ENCODE measurements around the gene GNAI1. TPM values are rescaled to one million over a fixed set of nuclear protein-coding genes. Genes with fewer than 3 reads are reported as not detected.

GNAI1 gene
- total and polyA plus RNA-seq, 12 donors, result 14.8 to 125 (median 64.8) TPM

GRCh38 chr7:80253653-80254052, 119.0 kb downstream of the GNAI1 start:
- TF ChIP-seq POLR2A (IDR thresholded peaks at IDR 0.05), result no peak
- TF ChIP-seq, protein P1, sequence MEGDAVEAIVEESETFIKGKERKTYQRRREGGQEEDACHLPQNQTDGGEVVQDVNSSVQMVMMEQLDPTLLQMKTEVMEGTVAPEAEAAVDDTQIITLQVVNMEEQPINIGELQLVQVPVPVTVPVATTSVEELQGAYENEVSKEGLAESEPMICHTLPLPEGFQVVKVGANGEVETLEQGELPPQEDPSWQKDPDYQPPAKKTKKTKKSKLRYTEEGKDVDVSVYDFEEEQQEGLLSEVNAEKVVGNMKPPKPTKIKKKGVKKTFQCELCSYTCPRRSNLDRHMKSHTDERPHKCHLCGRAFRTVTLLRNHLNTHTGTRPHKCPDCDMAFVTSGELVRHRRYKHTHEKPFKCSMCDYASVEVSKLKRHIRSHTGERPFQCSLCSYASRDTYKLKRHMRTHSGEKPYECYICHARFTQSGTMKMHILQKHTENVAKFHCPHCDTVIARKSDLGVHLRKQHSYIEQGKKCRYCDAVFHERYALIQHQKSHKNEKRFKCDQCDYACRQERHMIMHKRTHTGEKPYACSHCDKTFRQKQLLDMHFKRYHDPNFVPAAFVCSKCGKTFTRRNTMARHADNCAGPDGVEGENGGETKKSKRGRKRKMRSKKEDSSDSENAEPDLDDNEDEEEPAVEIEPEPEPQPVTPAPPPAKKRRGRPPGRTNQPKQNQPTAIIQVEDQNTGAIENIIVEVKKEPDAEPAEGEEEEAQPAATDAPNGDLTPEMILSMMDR (IDR thresholded peaks at IDR 0.05), result no peak
- DNase-seq, result no peak
- intact Hi-C loops (cut with DNase I), result no loop called here
- Histone ChIP-seq H3K4me1 (replicated peaks in 1 of 2) (peaks cover 0 to 6% of the 10 kb centered on the region in 2 donors), H3K4me3 (no peak overlapping the region), H3K9me3 (replicated peaks in 1 of 3) (no peaks in the 10 kb centered on the region), H3K27ac (no peak overlapping the region), H3K27me3 (no peaks in the 10 kb centered on the region), H3K36me3 (replicated peaks in 1 of 2) (no peaks in the 10 kb centered on the region)
- WGBS, 4 donors, result 85 to 94% (median 91%) methylated on average over 2 of the region's 2 CpGs

GRCh38 chr7:80255656-80256055, 121.0 kb downstream of the GNAI1 start:
- H3K4me3 ChIP-seq, result no peak overlapping the region
- peaks cover 0 to 6% of the 10 kb centered on the region in 2 donors for H3K4me1 ChIP-seq (replicated peaks in 1 of 2)
- no peaks in the 10 kb centered on the region for H3K27me3 ChIP-seq
- TF ChIP-seq, protein P1 (IDR thresholded peaks at IDR 0.05), result no peak
- no peak for TF ChIP-seq POLR2A (IDR thresholded peaks at IDR 0.05)
- no peak overlapping the region for H3K27ac ChIP-seq
- 24 to 49% (median 33%) methylated on average over 1 of the region's 1 CpG for WGBS, 4 donors
- intact Hi-C loops (cut with DNase I), result no loop called here
- DNase-seq, result no peak
- no peaks in the 10 kb centered on the region for H3K9me3 ChIP-seq (replicated peaks in 1 of 3)
- no peaks in the 10 kb centered on the region for H3K36me3 ChIP-seq (replicated peaks in 1 of 2)

DNA sequence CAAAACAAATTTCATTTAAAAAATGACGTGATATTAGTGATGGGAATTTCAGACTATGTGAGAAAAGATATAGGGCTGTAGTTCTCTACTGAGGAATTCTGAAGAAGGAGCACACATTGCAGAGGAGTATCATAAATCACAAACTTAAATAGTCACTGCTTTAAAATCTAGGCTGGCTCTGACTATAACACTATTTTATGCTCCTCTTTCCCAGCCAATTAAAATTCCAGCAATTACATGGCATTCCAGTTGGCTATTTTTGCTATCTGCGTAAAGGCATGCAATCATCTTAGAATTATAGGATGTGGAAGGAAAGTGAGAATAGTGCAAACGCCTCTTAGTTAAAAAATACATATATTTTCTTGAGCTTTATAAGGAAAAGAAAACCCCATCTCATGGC, 123.1 kb downstream of the GNAI1 start:
- 83 to 89% (median 86%) methylated on average over 3 of the region's 3 CpGs for WGBS, 4 donors
- no peak for TF ChIP-seq POLR2A (IDR thresholded peaks at IDR 0.05)
- TF ChIP-seq, protein P1 (IDR thresholded peaks at IDR 0.05), result no peak
- H3K9me3 ChIP-seq (replicated peaks in 1 of 3), result no peaks in the 10 kb centered on the region
- no peak for DNase-seq
- H3K27ac ChIP-seq, result no peak overlapping the region
- peaks cover 0 to 6% of the 10 kb centered on the region in 2 donors for H3K4me1 ChIP-seq (replicated peaks in 1 of 2)
- H3K4me3 ChIP-seq, result no peak overlapping the region
- H3K36me3 ChIP-seq (replicated peaks in 1 of 2), result no peaks in the 10 kb centered on the region
- intact Hi-C loops (cut with DNase I), result no loop called here
- no peaks in the 10 kb centered on the region for H3K27me3 ChIP-seq

DNA sequence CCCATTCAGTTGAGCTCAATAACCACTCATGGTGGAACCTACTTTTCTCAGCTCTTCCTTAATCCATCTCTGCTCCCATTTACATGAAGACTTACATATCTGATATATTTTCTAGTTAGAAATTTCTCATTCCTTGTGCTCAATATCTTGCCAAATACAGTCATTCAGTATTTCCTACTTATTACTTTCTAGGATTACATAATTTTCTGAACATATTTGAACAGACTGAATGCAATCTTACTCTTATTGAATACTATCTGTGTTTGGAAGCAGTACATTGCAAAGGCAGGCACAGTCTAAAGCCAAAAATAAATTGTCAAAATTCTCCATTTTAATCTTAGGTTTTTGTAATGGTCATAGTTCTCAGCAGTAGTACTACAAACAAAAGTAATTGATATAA, 126.0 kb downstream of the GNAI1 start:
- no peak for TF ChIP-seq POLR2A (IDR thresholded peaks at IDR 0.05)
- TF ChIP-seq, protein P1 (IDR thresholded peaks at IDR 0.05), result no peak
- Histone ChIP-seq H3K36me3 (replicated peaks in 1 of 2) (no peaks in the 10 kb centered on the region), H3K4me3 (no peak overlapping the region), H3K4me1 (replicated peaks in 1 of 2) (peaks cover 0 to 2% of the 10 kb centered on the region in 2 donors), H3K27ac (no peak overlapping the region), H3K27me3 (no peaks in the 10 kb centered on the region), H3K9me3 (replicated peaks in 1 of 3) (no peaks in the 10 kb centered on the region)
- intact Hi-C loops (cut with DNase I), result no loop called here
- no peak for DNase-seq
